Uterus (tissue), 2 donors: Measurements from ENCODE around the gene OR1J4.

ENCODE experiments used
- CTCF ChIP-seq, 4 experiments: fragments of 200-600 bp in 2 of 4; fragments of 450-650 bp in 2 of 4; sonication (generic) in 2 of 4; IDR thresholded peaks; one replicate each; pipeline ENCODE4 v1.5.1; 2016 to 2019; ENCODE audit warnings: antibody characterized with exemption in 4 of 4, mild to moderate bottlenecking in 2 of 4, moderate library complexity in 1 of 4
- POLR2A ChIP-seq, 2 donors: fragments of 450-650 bp; IDR thresholded peaks; one replicate each; pipeline ENCODE4 v1.6.1; 2016; ENCODE audit warnings: antibody characterized with exemption in 2 of 2, mild to moderate bottlenecking in 1 of 2, moderate library complexity in 1 of 2

GRCh38 chr9:122561446-122561845 is 42.5 kb downstream of the OR1J4 start:
- TF ChIP-seq POLR2A (IDR thresholded peaks at IDR 0.05) (no peak), CTCF (IDR thresholded peaks at IDR 0.05) (no peak)
